ENCODE results near the gene ARL15. TPM values are rescaled to one million over a fixed set of nuclear protein-coding genes. Genes with fewer than 3 reads are reported as not detected.
"Not testable (repeated sequence)": the region's sequence is repeated elsewhere in the genome, so short reads cannot be mapped to it uniquely, and the experiment has no call there.

ARL15 gene
- total RNA-seq, 1 donor from 2014 or later = 74.4 TPM

- intact Hi-C loops (cut with DNase I) = no loop called here
- no peaks in the 10 kb centered on the region for H3K27me3 ChIP-seq
Observed at GRCh38 chr5:53871050-53871449, 439.3 kb downstream of the ARL15 start.

GRCh38 chr5:53858700-53859456 is 451.5 kb downstream of the ARL15 start:
- TF ChIP-seq CTCF (IDR thresholded peaks at IDR 0.05) = no peak
- TF ChIP-seq POLR2A (IDR thresholded peaks at IDR 0.05) = no peak
- no peak for TF ChIP-seq POLR2AphosphoS5 (IDR thresholded peaks at IDR 0.05; ENCODE audit: insufficient read depth in 1 of 2, low read depth in 1 of 2)
- Histone ChIP-seq H3K4me3 (no peak overlapping the region), H3K9me3 (no peaks in the 10 kb centered on the region), H3K36me3 (no peaks in the 10 kb centered on the region), H3K4me1 (no peaks in the 10 kb centered on the region), H3K27me3 (no peaks in the 10 kb centered on the region), H3K27ac (no peak overlapping the region)
- no peak for DNase-seq (ENCODE audit: extremely low spot score in 2 of 2)
- intact Hi-C loops (cut with DNase I) = no loop called here

More at GRCh38 chr5:53871050-53871449, 439.3 kb downstream of the ARL15 start:
- Histone ChIP-seq H3K36me3 (no peaks in the 10 kb centered on the region), H3K4me1 (no peaks in the 10 kb centered on the region), H3K4me3 (no peak overlapping the region), H3K27ac (no peak overlapping the region), H3K9me3 (no peaks in the 10 kb centered on the region)
- no peak for DNase-seq (ENCODE audit: extremely low spot score in 2 of 2)
- no peak for TF ChIP-seq CTCF (IDR thresholded peaks at IDR 0.05)
- TF ChIP-seq POLR2A (IDR thresholded peaks at IDR 0.05) = no peak
- TF ChIP-seq POLR2AphosphoS5 (IDR thresholded peaks at IDR 0.05; ENCODE audit: insufficient read depth in 1 of 2, low read depth in 1 of 2) = no peak

- intact Hi-C loops (cut with DNase I) = no loop called here
Observed at GRCh38 chr5:53856506-53856905, 453.9 kb downstream of the ARL15 start.

GRCh38 chr5:53836851-53837430 is 473.4 kb downstream of the ARL15 start:
- H3K36me3 ChIP-seq; H3K4me1 ChIP-seq; H3K27me3 ChIP-seq; DNase-seq (ENCODE audit: extremely low spot score in 2 of 2); intact Hi-C loops (cut with DNase I); H3K4me3 ChIP-seq; H3K9me3 ChIP-seq; H3K27ac ChIP-seq: not testable (repeated sequence)

More at GRCh38 chr5:53856506-53856905, 453.9 kb downstream of the ARL15 start:
- H3K27ac ChIP-seq = no peak overlapping the region
- no peaks in the 10 kb centered on the region for H3K9me3 ChIP-seq
- no peaks in the 10 kb centered on the region for H3K4me1 ChIP-seq
- no peak for DNase-seq (ENCODE audit: extremely low spot score in 2 of 2)
- H3K36me3 ChIP-seq = no peaks in the 10 kb centered on the region
- H3K4me3 ChIP-seq = no peak overlapping the region
- TF ChIP-seq CTCF (IDR thresholded peaks at IDR 0.05) (no peak), POLR2AphosphoS5 (IDR thresholded peaks at IDR 0.05; ENCODE audit: insufficient read depth in 1 of 2, low read depth in 1 of 2) (no peak), POLR2A (IDR thresholded peaks at IDR 0.05) (no peak)
- no peaks in the 10 kb centered on the region for H3K27me3 ChIP-seq

- H3K4me1 ChIP-seq = no peaks in the 10 kb centered on the region
- no peak overlapping the region for H3K4me3 ChIP-seq
- H3K27me3 ChIP-seq = no peaks in the 10 kb centered on the region
- intact Hi-C loops (cut with DNase I) = no loop called here
- DNase-seq (ENCODE audit: extremely low spot score in 2 of 2) = no peak
- H3K36me3 ChIP-seq = no peaks in the 10 kb centered on the region
- no peak overlapping the region for H3K27ac ChIP-seq
- H3K9me3 ChIP-seq = no peaks in the 10 kb centered on the region
- no peak for TF ChIP-seq CTCF (IDR thresholded peaks at IDR 0.05)
- TF ChIP-seq POLR2A (IDR thresholded peaks at IDR 0.05) = no peak
- no peak for TF ChIP-seq POLR2AphosphoS5 (IDR thresholded peaks at IDR 0.05; ENCODE audit: insufficient read depth in 1 of 2, low read depth in 1 of 2)
Observed at GRCh38 chr5:53834500-53834899, 475.9 kb downstream of the ARL15 start.

MicroRNAs within 50 kb of the gene (microRNA counts, 767-probe panel; counts per million panel counts)
- 238 to 261 counts per million in 2 donors for microRNA hsa-miR-581

Small RNA genes lying within 50 kb of the gene (microRNA-seq; reads per million reads assigned to microRNA genes)
- gene MIR4459 (ENCODE audit: borderline number of aligned reads, borderline replicate concordance) = not detected
- gene MIR581 (ENCODE audit: borderline number of aligned reads, borderline replicate concordance) = not detected

Small RNA genes lying within 50 kb of the gene (small RNA-seq; reads per million reads assigned to genes)
- gene AC008873.1 (not detected), gene MIR4459 (not detected), gene MIR581 (not detected), gene RNU6-272P (not detected)

Other genes with a start within 250 kb of the ARL15 start
- not detected for gene HSPB3, start 145.1 kb upstream of the ARL15 start, total RNA-seq
- gene SNX18, start 207.2 kb upstream of the ARL15 start, total RNA-seq = 63.1 TPM

Data from vagina (tissue), 2 donors.